ENCODE results near the gene ASXL3. TPM values are rescaled to one million over a fixed set of nuclear protein-coding genes. Genes with fewer than 3 reads are reported as not detected.

Gene ASXL3
- 0.34 and 0.45 TPM in 2 replicates for total RNA-seq

GRCh38 chr18:33577685-33578517, at the start of gene ASXL3:
Gene ASXL3 (plus strand): TSS chr18:33578219. CDS start chr18:33578632, 413 bp downstream.

Other genes starting within 250 kb of the ASXL3 start
- 0.59 TPM in 1 of 2 replicates, not detected in the other for gene CCDC178, start 137.5 kb upstream of the ASXL3 start, total RNA-seq